Calu3 (cell line): ENCODE measurements around the gene ATP2A1. TPM values are rescaled to one million over a fixed set of nuclear protein-coding genes. Genes with fewer than 3 reads are reported as not detected.

Experiments
- BruUV-seq: library from RNA; stranded (reverse); fragments of 400-500 nt; replicated peaks from 2 replicates; lab custom pipeline; 2021; lab: Mats Ljungman, UMichigan
- CTCF ChIA-PET: fragments of 300-600 bp; sonication (Branson Sonifier 250); formaldehyde crosslinking; loops from one replicate; lab custom pipeline; 2022; ENCODE audit warnings: antibody characterized with exemption; lab: Charles Lee
- DNase-seq: peaks from one replicate; pipeline ENCODE4 v3.0.0; 2022
- H3K27ac Mint-ChIP-seq: one replicate; pipeline ENCODE4 v1.8.0; 2022; ENCODE audit warnings: mixed read lengths; ENCODE audit not compliant: unreplicated experiment
- H3K27me3 Mint-ChIP-seq: one replicate; pipeline ENCODE4 v1.8.0; 2022; ENCODE audit warnings: mixed read lengths; ENCODE audit not compliant: unreplicated experiment
- H3K36me3 Mint-ChIP-seq: one replicate; pipeline ENCODE4 v1.8.0; 2022; ENCODE audit warnings: mild to moderate bottlenecking, moderate library complexity, mixed read lengths; ENCODE audit not compliant: insufficient read depth, unreplicated experiment
- H3K4me1 Mint-ChIP-seq: one replicate; pipeline ENCODE4 v1.8.0; 2022; ENCODE audit warnings: mild to moderate bottlenecking, low read depth, mixed read lengths; ENCODE audit not compliant: unreplicated experiment
- H3K4me3 Mint-ChIP-seq: one replicate; pipeline ENCODE4 v1.8.0; 2022; ENCODE audit warnings: mild to moderate bottlenecking, low read depth, moderate library complexity, mixed read lengths; ENCODE audit not compliant: unreplicated experiment
- H3K9me3 Mint-ChIP-seq: one replicate; pipeline ENCODE4 v1.8.0; 2022; ENCODE audit warnings: low read depth, mixed read lengths; ENCODE audit not compliant: unreplicated experiment
- intact Hi-C: fragments of 100-400 bp; cut with micrococcal nuclease; formaldehyde crosslinking; loops from one replicate; pipeline ENCODE4 v1.10.0; 2022; ENCODE audit not compliant: unreplicated experiment
- total RNA-seq: library from RNA; stranded (reverse); gene quantifications from 2 replicates; pipeline ENCODE4 v1.2.3, GENCODE V29; 2022
- TF ChIP-seq, protein P1 (sequence below): fragments of 200-600 bp; IDR thresholded peaks from one replicate; pipeline ENCODE4 v1.8.0; 2022; ENCODE audit warnings: antibody characterized with exemption; ENCODE audit not compliant: unreplicated experiment

Gene ATP2A1
- total RNA-seq, 1 experiment from 2014 or later, result 5.7 TPM

GRCh38 chr16:28918698-28919097 is 40.4 kb downstream of the ATP2A1 start:
- Mint-ChIP-seq H3K36me3 (peaks cover 32% of the 10 kb centered on the region), H3K4me3 (no peak overlapping the region), H3K27ac (no peak overlapping the region), H3K27me3 (no peaks in the 10 kb centered on the region), H3K4me1 (peaks cover 6% of the 10 kb centered on the region), H3K9me3 (no peaks in the 10 kb centered on the region)
- TF ChIP-seq, protein P1, sequence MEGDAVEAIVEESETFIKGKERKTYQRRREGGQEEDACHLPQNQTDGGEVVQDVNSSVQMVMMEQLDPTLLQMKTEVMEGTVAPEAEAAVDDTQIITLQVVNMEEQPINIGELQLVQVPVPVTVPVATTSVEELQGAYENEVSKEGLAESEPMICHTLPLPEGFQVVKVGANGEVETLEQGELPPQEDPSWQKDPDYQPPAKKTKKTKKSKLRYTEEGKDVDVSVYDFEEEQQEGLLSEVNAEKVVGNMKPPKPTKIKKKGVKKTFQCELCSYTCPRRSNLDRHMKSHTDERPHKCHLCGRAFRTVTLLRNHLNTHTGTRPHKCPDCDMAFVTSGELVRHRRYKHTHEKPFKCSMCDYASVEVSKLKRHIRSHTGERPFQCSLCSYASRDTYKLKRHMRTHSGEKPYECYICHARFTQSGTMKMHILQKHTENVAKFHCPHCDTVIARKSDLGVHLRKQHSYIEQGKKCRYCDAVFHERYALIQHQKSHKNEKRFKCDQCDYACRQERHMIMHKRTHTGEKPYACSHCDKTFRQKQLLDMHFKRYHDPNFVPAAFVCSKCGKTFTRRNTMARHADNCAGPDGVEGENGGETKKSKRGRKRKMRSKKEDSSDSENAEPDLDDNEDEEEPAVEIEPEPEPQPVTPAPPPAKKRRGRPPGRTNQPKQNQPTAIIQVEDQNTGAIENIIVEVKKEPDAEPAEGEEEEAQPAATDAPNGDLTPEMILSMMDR, result no peak
- CTCF ChIA-PET, result interaction anchor here (0.6 kb wide), 1 partner anchor 28 kb away, joined by 3 read pairs; no protein-coding TSS in a partner anchor
- intact Hi-C loops, result no loop called here
- no TSS peak for BruUV-seq
- no peak for DNase-seq

DNA sequence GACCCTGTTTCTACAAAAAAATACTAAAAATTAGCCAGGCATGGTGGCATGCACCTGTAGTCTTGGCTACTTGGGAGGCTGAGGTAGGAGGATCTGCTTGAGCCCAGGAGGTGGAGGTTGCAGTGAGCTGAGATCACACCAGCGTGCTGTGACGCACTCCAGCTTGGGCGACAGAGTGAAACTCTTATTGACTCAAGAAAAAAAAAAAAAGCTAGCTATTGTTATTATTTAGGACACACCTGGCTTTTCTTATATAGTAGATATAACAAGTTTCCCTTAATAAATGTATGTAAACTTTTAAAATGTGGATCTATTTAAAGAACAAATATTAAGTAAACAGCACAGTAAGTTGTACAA is 44.9 kb downstream of the ATP2A1 start:
- no peaks in the 10 kb centered on the region for H3K9me3 Mint-ChIP-seq
- peak overlapping the region; percentile 90 for H3K4me3 Mint-ChIP-seq
- intact Hi-C loops, result no loop called here
- no peaks in the 10 kb centered on the region for H3K27me3 Mint-ChIP-seq
- CTCF ChIA-PET, result interaction anchor here (1.2 kb wide), 1 partner anchor 22 kb away, joined by 4 read pairs; no protein-coding TSS in a partner anchor
- peaks cover 15% of the 10 kb centered on the region for H3K4me1 Mint-ChIP-seq
- no peak for DNase-seq
- peaks cover 35% of the 10 kb centered on the region for H3K36me3 Mint-ChIP-seq
- TF ChIP-seq, protein P1, result no peak
- BruUV-seq, result no TSS peak
- peak overlapping the region; percentile 87 for H3K27ac Mint-ChIP-seq

GRCh38 chr16:28923652-28924398 is 45.5 kb downstream of the ATP2A1 start:
- Mint-ChIP-seq H3K4me3 (peak overlapping the region; percentile 90), H3K27me3 (no peaks in the 10 kb centered on the region), H3K27ac (peak overlapping the region; percentile 87), H3K9me3 (no peaks in the 10 kb centered on the region), H3K4me1 (peaks cover 15% of the 10 kb centered on the region), H3K36me3 (peaks cover 35% of the 10 kb centered on the region)
- CTCF ChIA-PET, result interaction anchor here (0.6 to 1.2 kb wide), 4 partner anchors 11 to 101 kb away, joined by 4 to 9 read pairs (median 6); partner anchors contain the start of gene ATXN2L
- intact Hi-C loops, result no loop called here
- TF ChIP-seq, protein P1, result no peak
- BruUV-seq, result TSS peak; percentile 48
- no peak for DNase-seq

DNA sequence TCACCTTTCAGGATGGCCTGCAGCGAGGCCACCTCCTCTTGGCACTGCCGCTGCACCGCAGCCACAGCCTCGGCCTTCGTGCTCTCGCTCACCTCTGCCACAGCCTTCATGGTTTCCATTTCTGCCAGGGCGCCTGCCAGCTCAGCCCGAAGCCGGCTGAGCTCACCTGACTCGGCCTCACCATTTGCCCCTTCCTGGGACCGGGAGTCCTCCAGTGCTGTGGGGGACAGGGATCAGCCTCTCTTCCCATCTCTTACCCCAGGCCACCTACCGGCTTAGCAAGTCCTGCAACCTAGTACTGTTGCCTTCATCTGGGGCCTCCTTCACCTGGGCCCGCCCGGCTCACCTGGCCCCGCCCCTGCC is 46.1 kb downstream of the ATP2A1 start:
- H3K9me3 Mint-ChIP-seq, result no peaks in the 10 kb centered on the region
- peak overlapping the region; percentile 87 for H3K27ac Mint-ChIP-seq
- CTCF ChIA-PET, result interaction anchor here (0.8 to 1.2 kb wide), 2 partner anchors 21 to 40 kb away, joined by 4 read pairs; no protein-coding TSS in a partner anchor

More for the DNA sequence above, 46.1 kb downstream of the ATP2A1 start:
- Mint-ChIP-seq H3K4me1 (peaks cover 15% of the 10 kb centered on the region), H3K27me3 (no peaks in the 10 kb centered on the region), H3K36me3 (peaks cover 35% of the 10 kb centered on the region), H3K4me3 (peak overlapping the region; percentile 90)
- intact Hi-C loops, result no loop called here
- no peak for DNase-seq
- no TSS peak for BruUV-seq
- TF ChIP-seq, protein P1, result peak; percentile 30
